Cortex of kidney (tissue), 1 donor: ENCODE data around the gene COL25A1.

ENCODE experiments used
- DNase-seq: peaks from one replicate; lab custom pipeline; 2025; lab: John Stamatoyannopoulos, UW

The COL25A1 gene

GRCh38 chr4:108811486-108811885 is 491.0 kb downstream of the COL25A1 start:
- DNase-seq, result no peak

DNA sequence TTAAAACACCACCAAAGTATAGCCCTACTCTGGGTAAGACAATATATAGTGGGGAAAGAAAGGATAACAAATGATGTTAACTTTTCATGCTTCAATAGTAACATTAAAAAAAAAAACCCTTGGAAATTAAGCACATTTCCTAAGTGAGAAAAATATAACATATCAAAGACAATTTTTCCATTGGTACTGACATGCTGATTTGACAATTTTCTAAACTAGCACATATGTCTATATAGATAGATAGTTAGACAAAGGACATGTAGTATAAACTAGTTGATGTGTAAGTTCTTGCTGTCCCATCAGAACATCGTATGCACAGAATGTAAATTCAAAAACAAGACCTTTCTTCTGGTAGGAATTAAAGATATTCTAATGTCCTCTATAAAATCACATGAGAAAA is 492.4 kb downstream of the COL25A1 start:
- DNase-seq, result no peak

DNA sequence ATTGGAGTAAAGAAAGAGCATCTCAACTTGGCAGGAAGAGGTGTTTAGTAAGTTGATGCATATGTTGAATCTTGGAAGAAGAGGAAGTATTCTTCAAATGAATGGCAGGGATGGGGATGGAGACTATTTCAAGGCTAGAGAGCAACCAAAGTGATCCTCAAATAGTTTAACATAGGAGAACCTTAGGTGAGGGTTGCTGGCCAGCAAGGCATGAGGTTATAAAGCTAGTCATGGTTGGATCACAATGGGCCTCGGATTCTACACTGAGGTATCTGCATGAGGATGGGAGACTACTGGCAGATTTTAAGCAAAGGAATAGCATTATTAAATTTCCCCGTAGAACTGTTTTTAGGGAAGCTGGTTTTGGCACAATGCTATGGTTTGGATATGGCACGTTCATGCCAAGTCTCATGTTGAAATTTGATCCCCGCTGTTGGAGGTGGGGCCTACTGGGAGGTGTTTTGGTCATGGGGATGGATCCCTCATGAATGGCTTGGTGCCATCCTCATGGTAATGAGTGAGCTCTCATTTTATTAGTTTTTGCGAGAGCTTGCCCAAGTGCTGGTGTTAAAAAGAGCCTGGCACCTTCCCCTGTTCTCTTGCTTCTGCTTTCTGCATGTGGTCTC is 497.7 kb downstream of the COL25A1 start:
- DNase-seq, result no peak

GRCh38 chr4:108799306-108799705 is 503.2 kb downstream of the COL25A1 start:
- no peak for DNase-seq

- no peak for DNase-seq
Measured at GRCh38 chr4:108796173-108796572, 506.3 kb downstream of the COL25A1 start.

DNA sequence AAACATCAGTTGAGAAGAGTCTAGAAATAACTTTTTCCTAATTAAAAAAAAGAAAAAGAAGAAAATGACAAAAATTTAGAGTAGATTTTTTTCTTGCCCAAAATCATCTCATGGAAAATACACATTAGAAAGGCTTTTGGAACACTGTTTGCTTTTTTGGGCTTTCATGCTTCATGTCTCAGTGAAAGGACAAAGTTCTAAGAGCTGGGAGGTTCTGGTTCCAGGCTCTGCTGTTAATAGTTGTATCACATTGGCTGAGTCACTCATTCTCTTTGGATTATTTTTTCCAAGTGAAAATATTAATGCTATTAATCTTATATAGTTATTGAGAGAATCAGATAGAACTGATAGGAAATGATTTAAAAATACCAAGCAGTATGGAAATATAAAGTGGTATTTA is 506.7 kb downstream of the COL25A1 start:
- DNase-seq, result no peak

DNA sequence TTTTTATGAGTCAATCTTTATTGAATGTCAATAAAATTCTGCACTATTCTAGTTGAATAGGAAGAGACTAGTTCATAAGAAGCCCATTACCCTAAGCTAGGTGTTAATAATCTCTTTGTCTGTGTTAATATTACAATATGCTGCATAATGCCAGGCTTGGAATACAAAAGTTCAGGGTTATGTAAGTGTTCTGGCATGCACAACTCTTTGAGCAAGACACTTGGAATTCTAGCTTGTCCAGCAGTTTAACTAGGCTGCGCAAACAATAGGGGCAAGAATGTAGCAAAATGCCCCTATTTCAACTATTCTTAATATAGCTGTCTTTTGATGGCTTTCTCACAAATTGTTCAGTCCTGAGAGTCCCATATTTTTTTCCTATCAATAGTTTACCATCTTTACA is 508.3 kb downstream of the COL25A1 start:
- DNase-seq, result no peak

DNA sequence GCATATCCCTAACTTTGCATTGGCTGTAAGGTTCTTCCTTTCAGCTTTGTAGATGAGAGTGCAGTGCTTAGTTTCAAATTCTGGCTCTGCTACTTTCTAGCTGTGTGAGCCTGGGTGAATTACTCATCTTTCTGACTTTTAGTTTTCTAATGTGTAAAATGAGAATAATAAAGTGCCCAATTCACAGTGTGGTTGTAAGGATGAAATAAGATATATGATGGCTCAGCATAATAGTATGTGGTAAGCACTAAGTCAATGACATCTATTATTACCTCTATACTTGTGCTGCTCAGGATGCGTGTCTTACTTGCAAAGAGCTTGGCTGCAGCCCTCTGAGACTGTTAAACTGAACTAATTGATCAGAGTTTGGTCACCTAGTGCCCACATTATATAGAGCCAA is 509.0 kb downstream of the COL25A1 start:
- DNase-seq, result no peak

GRCh38 chr4:108788731-108789130 is 513.7 kb downstream of the COL25A1 start:
- DNase-seq, result no peak

DNA sequence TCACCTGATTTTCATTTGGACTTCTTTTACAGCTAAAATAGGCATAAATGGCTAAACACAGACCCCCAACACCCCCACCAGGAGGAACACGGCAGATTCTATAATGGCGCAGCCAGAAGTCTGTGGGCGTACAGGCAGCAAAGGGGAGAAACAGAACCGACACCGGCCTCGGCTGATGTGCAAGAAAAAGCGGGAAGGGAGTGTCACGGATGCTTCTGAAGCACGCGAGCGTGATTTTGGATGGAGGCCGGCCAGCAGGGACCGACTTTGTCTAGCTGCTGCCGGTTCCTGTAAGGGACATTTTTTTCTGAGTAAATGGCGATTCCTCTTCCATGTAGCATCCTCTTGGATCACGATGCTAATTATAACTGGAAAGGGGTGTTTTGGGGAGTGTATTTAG is 514.7 kb downstream of the COL25A1 start:
- DNase-seq, result no peak

DNA sequence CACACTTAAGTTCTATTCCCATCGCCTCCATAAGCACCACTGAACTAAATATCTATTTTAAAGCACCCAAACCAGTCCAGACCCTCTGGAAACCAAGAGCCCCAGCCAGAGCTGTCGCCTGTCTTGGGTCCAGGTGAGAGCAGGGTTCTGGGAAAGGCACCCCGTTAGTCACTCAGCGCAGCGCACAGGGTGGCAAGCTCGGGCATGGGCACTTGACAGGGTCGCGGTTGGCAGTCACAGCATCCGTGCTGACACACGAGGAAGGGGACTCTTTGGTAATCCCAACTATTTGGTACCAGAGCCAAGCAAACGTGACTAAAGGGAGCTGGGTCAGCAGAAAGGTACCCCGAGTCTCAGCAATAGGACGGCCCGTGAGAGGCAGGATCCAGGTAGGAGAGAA is 515.4 kb downstream of the COL25A1 start:
- DNase-seq, result no peak

DNA sequence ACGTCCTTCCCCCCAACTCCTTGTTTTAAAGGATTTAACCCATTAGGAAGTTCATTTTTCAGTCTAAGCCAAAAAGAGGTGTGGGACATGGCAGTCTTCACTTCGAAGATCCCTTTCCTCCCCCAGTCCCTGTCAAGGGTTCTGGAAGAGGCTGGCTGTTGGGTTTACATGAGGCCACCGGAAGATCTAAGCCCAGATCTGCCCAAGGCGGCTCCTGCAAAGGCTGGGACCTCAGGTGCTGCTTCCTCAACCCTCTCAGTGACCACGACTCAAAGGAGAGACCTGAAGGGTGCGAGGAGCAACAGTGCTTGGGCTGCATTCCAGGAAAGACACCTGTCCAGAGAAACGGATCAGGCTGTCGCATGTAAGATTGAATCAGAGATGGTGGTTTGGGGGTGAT is 516.1 kb downstream of the COL25A1 start:
- no peak for DNase-seq

- no peak for DNase-seq
Measured at GRCh38 chr4:108783665-108784463, 518.6 kb downstream of the COL25A1 start.

DNA sequence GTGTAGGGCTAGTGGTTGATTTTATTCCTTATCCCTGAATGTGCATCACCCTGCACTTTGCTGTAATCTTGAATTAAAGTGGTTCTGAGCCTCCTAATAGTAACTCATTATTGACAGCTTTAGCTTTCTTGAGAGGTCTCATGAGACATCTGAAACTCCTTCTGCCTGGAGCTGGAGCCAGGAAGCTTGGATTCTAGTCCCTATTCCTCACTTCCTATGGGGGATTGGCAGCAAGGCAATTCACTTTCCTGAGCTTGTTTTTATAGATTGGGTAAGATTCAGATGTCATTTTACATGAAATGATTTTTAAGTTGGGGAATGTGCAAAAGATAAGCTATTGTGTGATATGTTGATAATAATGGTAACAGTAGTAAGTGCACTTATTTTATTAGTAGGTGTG is 522.5 kb downstream of the COL25A1 start:
- DNase-seq, result no peak

GRCh38 chr4:108777388-108777787 is 525.1 kb downstream of the COL25A1 start:
- no peak for DNase-seq

- no peak for DNase-seq
Measured at GRCh38 chr4:108775921-108776320, 526.5 kb downstream of the COL25A1 start.

DNA sequence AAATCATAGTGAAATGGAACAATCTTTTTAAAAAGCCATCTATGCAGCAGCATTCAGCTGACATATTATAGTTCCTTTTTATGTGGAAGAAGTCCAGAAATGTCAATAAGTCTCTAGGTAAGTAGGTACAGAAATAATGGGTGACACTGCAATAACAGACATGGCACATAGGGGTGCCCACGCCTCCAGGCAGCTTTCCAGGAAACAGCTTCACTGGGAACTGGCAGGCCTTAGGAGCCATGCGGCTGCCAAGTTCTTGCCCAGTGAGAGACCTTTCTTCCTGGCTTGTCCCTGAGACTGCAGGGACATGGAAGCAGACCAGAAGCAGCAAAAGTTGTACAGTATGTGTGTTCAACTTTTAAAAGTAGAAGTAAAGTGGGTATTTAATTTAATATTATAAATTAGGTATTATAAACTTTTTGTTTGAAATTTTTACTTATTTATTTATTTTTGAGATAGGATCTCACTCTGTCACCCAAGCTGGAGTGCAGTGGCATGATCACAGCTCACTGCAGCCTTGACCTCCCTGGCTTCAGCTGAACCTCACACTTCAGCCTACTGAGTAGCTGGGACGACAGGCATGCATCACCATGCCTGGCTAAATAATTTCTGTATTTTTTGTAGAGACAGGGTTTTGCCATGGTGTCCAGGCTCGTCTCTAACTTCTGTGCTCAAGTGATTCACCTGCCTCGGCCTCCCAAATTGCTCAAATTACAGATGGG is 527.5 kb downstream of the COL25A1 start:
- DNase-seq, result no peak

DNA sequence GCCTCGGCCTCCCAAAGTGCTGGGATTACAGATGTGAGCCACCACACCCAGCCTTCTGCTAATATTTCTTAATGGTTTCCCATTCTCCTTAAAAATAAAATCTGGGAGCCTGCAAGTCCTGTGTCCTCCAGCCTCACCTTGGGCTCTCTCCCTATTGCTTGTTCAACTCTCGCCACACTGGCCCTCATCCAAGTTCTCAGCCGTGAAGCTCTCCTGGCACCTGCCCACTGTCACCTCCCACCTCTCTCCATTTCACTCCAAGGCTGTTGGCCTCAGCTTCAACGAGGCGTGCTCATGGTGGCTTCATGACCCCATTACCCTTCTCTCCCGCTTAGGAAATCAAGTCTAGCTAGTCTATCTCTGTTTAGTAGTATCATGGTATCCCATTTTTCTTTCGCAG is 530.1 kb downstream of the COL25A1 start:
- no peak for DNase-seq

DNA sequence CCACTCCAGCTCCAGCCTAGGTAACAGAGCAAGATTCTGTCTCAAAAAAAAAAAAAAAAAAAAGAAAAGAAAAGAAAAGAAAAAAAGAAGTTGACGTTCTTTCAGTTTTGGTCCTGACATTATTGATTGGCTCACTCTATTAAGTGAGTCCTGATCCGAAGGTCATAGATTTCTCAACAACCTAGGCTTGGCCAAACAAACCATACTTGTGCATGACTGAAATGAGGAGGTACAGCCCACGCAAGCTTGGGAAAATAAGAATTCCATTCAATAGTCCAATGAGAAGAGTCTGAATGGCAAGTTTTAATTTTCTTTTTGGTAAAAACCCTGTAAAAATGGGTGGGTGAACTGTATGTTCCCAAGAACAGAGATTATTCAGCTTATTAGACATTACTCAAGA is 536.4 kb downstream of the COL25A1 start:
- no peak for DNase-seq

- no peak for DNase-seq
Measured at GRCh38 chr4:108763986-108764385, 538.5 kb downstream of the COL25A1 start.

- no peak for DNase-seq
Measured at GRCh38 chr4:108763226-108763593, 539.2 kb downstream of the COL25A1 start.

DNA sequence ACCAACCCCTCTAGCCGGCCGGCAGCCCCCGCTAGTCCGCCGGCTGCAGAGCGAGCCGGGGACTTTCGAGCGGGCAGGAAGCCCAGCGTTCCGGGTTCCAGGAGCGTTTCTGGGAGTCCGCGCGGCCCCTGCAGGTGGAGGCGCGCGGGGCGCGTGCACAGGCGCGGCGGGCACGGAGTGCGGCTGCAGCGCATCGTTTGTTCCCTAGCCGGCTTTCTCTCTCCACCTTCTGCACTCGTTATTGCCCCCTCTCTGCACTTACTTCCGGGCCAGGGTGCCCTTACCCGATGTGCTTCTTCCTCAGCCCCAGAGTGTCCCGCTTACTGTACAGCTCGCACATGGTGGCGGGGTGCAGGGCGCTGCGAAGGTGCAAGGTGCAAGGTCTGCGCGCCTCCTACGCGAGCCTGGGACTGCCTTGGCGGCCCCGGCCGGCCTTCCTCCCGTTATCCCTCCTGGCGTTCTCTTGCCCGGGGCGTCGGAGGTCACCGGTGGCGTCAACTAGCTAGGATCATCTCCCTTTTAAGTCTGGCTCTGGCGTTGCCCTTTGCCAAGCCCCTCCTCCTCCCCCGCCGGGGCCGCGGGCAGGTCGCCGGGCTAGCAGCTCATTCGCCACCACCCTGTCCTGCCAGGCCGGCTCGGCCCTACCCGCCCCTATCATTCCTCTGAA is 539.8 kb downstream of the COL25A1 start, which contains the start of gene ETNPPL:
Gene ETNPPL (minus strand): TSS at position 495 of the 667 bp plus-strand sequence. CDS start 155 bp downstream, at position 340.
- DNase-seq, result no peak
